Stimulated activated CD8-positive, alpha-beta memory T cell treated with anti-CD3 and anti-CD28 coated beads, Interleukin-2, amount 100 ng/mL, for 1 hour (primary cell): ENCODE data around the gene SLC6A7.

Source experiments
- DNase-seq, 2 donors: peaks; one replicate each; pipeline ENCODE4 v3.0.0-alpha.2; 2020; ENCODE audit warnings: low read depth in 2 of 2

The SLC6A7 gene

GRCh38 chr5:150155258-150156026, 34.4 kb upstream of the SLC6A7 start, which contains the start of gene PDGFRB:
TSS of gene PDGFRB (minus strand) at chr5:150155845. CDS start at chr5:150137047, 18,798 bp downstream.
- peak; percentile 20 to 38 for DNase-seq

- DNase-seq, result no peak
These were observed 33.9 kb upstream of the SLC6A7 start for GRCh38 chr5:150156027-150156368.

GRCh38 chr5:150156540-150156939, 33.3 kb upstream of the SLC6A7 start:
- DNase-seq, result no peak

- no peak for DNase-seq
These were observed 32.7 kb upstream of the SLC6A7 start for GRCh38 chr5:150157168-150157567.

- DNase-seq, result no peak
These were observed 31.5 kb upstream of the SLC6A7 start for GRCh38 chr5:150158170-150158949.

- no peak for DNase-seq
These were observed 30.8 kb upstream of the SLC6A7 start for GRCh38 chr5:150159031-150159430.

- DNase-seq, result no peak
These were observed 30.1 kb upstream of the SLC6A7 start for GRCh38 chr5:150159741-150160179.

- no peak for DNase-seq
These were observed 29.3 kb upstream of the SLC6A7 start for GRCh38 chr5:150160448-150161081.

- peak; percentile 48 to 58 for DNase-seq
These were observed 28.4 kb upstream of the SLC6A7 start for GRCh38 chr5:150161242-150162141.

DNA sequence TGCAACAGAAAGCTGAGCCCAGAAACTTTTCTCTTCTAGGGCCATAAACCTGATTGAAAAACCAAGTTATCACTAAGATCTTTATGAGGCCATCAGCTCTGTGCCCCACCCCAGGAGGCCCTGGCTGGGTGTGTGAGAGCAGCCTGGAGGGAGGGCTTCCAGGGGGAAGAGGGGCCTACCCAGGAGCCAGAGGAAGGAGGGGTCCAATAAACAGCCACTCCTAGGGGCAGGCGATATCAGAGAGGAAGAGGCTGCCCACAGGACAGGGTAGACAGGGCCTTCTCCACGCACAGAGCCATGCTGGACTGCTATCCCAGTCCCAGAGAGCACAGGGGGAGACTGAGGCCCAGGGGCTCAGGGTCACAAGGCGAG, 27.7 kb upstream of the SLC6A7 start:
- no peak for DNase-seq

GRCh38 chr5:150163035-150163434, 26.8 kb upstream of the SLC6A7 start:
- no peak for DNase-seq

DNA sequence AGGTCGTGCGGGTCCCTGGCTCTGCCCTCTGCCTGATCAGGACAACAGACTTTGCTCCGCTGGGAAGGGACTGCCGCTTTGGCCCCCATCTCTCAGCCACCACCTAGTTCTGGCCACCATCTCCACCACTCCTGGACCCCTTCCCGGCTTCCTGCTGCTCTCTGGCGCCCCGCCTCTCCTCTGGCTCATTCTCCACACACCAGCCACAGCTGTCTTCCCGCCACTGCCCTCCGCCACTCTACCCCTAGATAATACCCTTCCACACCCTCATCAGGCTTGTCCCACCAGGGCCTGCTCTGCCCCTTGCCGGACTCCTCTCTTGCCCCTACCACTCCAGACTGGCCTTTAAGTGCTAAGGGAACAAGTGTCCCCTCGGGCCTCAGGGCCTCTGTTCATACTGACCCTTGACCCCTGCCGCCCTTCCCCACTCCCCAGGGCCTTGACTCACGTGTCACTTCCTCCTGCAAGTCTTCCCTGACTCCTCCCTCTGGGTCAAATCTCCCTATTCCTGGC, 26.3 kb upstream of the SLC6A7 start:
- DNase-seq, result no peak

GRCh38 chr5:150164211-150164980, 25.5 kb upstream of the SLC6A7 start:
- no peak for DNase-seq

- DNase-seq, result no peak
These were observed 23.7 kb upstream of the SLC6A7 start for GRCh38 chr5:150166037-150166649.

- DNase-seq, result no peak
These were observed 23.0 kb upstream of the SLC6A7 start, which contains the start of gene CDX1 for GRCh38 chr5:150166650-150167511. TSS of gene CDX1 (plus strand) at chr5:150166778. CDS start at chr5:150166877, 99 bp downstream.

DNA sequence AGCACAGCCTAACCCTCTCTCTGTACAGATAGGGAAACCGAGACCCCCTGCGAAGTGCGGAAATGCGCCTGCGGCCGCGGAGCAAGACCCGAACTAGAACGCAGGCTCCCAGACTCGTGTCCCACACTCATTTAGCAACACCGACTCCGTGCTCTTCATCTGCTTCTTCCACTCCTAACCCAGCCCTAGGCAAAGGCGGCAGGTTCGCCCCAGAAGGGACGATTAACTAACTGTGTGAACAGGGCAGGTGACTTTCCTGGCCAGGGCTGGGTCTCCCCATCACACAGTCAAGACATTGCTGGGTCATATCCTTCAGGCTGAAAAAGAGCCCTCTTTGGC, 22.4 kb upstream of the SLC6A7 start:
- DNase-seq, result no peak

DNA sequence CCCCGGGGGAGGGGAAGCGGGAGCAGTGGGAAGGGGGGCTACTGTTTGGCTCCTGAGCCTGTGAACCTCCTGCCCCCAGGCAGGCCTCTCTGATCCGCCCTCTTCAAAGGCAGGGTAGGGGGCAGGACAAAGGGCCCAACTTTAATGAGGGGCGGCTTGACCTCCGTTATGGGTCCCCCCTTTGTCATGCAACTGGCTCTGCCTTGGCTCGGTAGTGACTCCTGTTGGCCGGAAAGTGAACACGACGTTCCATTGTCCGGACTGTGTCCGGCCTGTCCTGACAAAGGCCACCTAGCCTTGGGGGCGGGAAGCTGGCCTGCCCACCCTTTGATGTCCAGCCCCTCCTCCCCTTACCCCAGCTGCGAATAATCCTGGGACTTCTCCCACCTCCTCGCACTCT, 22.0 kb upstream of the SLC6A7 start:
- no peak for DNase-seq

DNA sequence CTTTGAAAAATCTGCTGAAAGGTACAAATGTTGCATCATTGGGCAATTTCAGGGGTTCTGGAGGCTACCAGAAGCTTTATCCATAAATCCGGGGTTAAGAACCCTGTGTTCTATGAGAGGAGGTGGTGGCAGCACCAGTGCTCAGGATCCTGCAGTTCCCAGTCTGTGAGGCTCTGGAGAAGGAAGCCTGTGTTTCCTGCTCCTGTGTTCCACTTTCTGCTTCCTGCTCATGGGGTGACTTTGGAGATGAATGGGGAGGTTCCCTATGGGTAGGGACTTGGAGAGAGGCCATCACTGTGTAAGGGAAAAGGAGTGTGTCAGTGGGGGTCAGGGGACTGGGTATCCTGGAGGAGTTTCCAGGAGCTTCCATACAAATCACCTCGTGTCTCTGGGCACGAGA, 21.0 kb upstream of the SLC6A7 start:
- no peak for DNase-seq

DNA sequence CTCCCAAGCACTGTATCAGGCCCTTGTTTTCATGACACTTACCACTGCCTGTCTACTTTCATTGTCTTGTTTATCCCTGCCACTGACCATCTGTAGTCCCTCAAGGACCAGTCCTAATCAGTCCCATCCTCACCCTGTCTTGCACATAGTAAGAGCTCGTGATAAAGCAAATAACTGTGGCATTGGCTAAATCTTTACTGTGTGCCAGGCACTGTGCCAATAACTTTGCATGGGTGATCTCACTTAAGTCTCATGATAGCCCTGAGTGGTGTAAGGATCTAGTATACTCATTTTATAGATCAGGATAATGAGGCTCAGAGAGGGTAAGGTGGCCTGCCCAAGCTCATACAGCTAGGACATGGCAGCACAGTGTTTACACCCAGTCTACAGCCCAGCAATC, 17.7 kb upstream of the SLC6A7 start:
- DNase-seq, result no peak
